HG03175 (cell line): Measurements from ENCODE around the gene CSF3.

Experiments
- ATAC-seq: cut with Tn5 transposase; IDR thresholded peaks from one replicate; pipeline ENCODE4 v1.9.1; 2021; ENCODE audit warnings: mild to moderate bottlenecking, moderate library complexity; ENCODE audit not compliant: unreplicated experiment

Gene CSF3

GRCh38 chr17:40015005-40015997 lies at the start of gene CSF3:
Gene CSF3 (plus strand): TSS chr17:40015440. CDS start chr17:40015475, 35 bp downstream.
- ATAC-seq: no peak

GRCh38 chr17:39966771-39967170 lies 48.5 kb upstream of the CSF3 start:
- ATAC-seq: no peak

GRCh38 chr17:39968761-39969160 lies 46.5 kb upstream of the CSF3 start:
- ATAC-seq: no peak

GRCh38 chr17:39969375-39969774 lies 45.9 kb upstream of the CSF3 start:
- no peak for ATAC-seq

GRCh38 chr17:39970157-39970692 lies 45.0 kb upstream of the CSF3 start:
- no peak for ATAC-seq

GRCh38 chr17:39971076-39971603 lies 44.1 kb upstream of the CSF3 start:
- no peak for ATAC-seq

- no peak for ATAC-seq
Measured at GRCh38 chr17:39972271-39972670, 43.0 kb upstream of the CSF3 start.

GRCh38 chr17:39973496-39973895 lies 41.7 kb upstream of the CSF3 start:
- ATAC-seq: no peak

- no peak for ATAC-seq
Measured at GRCh38 chr17:39974433-39974832, 40.8 kb upstream of the CSF3 start.

GRCh38 chr17:39975801-39976200 lies 39.4 kb upstream of the CSF3 start:
- no peak for ATAC-seq

- ATAC-seq: no peak
Measured at GRCh38 chr17:39979016-39979670, 36.1 kb upstream of the CSF3 start.

- ATAC-seq: peak; percentile 14
Measured at GRCh38 chr17:39979893-39980350, 35.3 kb upstream of the CSF3 start.

- peak; percentile 94 for ATAC-seq
Measured at GRCh38 chr17:39980351-39981206, 34.7 kb upstream of the CSF3 start, which contains the start of gene PSMD3. Gene PSMD3 (plus strand): TSS chr17:39980807. CDS start chr17:39980971, 164 bp downstream.

- no peak for ATAC-seq
Measured at GRCh38 chr17:39981207-39981741, 34.0 kb upstream of the CSF3 start.

- ATAC-seq: no peak
Measured at GRCh38 chr17:39981766-39982375, 33.4 kb upstream of the CSF3 start.

- no peak for ATAC-seq
Measured at GRCh38 chr17:39988206-39988810, 26.9 kb upstream of the CSF3 start.

GRCh38 chr17:39994448-39994847 lies 20.8 kb upstream of the CSF3 start:
- ATAC-seq: no peak

- ATAC-seq: no peak
Measured at GRCh38 chr17:39995438-39995837, 19.8 kb upstream of the CSF3 start.

- no peak for ATAC-seq
Measured at GRCh38 chr17:39996162-39996561, 19.1 kb upstream of the CSF3 start.
